K562 (cell line): ENCODE results near the gene MPST. TPM values are rescaled to one million over a fixed set of nuclear protein-coding genes. Genes with fewer than 3 reads are reported as not detected.

ENCODE experiments used
- ATAC-seq: fragments of 200-7000 bp; cut with Tn5 transposase; 3 replicates; pipeline ENCODE4 v1.9.1; 2020; ENCODE audit warnings: moderate library complexity
- BruUV-seq: library from RNA; stranded (reverse); fragments of 400-500 nt; replicated peaks from 2 replicates; lab custom pipeline; 2021; lab: Mats Ljungman, UMichigan
- CTCF ChIA-PET: fragments of 300-600 bp; formaldehyde crosslinking; extraction: SDS; loops from one replicate; lab custom pipeline; 2021; ENCODE audit warnings: low intra/inter-chr PET ratio; lab: Yijun Ruan, JAX
- POLR2A ChIA-PET: fragments of 300-600, 350-650 bp; sonication (Branson Sonifier 250); formaldehyde crosslinking; extraction: SDS; loops from one replicate; lab custom pipeline; 2021; ENCODE audit warnings: antibody characterized with exemption, inconsistent platforms; lab: Yijun Ruan, JAX
- DNase-seq, 4 experiments: peaks; one replicate each; pipeline versions ENCODE4 v3.0.0 to v3.0.0-alpha.2; 2011 to 2018; ENCODE audit warnings: low spot score in 3 of 4, mixed read lengths in 3 of 4; ENCODE audit errors: extremely low read depth in 1 of 4
- FAIRE-seq: peaks from 2 replicates; lab custom pipeline; 2011; peaks lifted over from hg19 to GRCh38; lab: Jason Lieb, UNC
- H2AFZ ChIP-seq: 2 replicates; pipeline ENCODE4 v1.6.0; 2011; ENCODE audit warnings: low read depth, low read length, control low read depth, inconsistent platforms
- H3K27ac ChIP-seq: fragments of 200-600 bp; 3 replicates; pipeline ENCODE4 v1.8.0; 2011; ENCODE audit warnings: low read depth, mild to moderate bottlenecking, control low read depth, inconsistent platforms, low read length, moderate library complexity, mixed read lengths; ENCODE audit errors: extremely low read depth
- H3K27me3 ChIP-seq, 2 experiments: fragments of 300-600 bp in 1 of 2; 2 replicates in 1 of 2; 3 replicates in 1 of 2; pipeline versions ENCODE4 v1.6.0 to v1.8.0; 2011; ENCODE audit warnings: inconsistent platforms in 2 of 2, low read length in 2 of 2, mild to moderate bottlenecking in 1 of 2, mixed read lengths in 1 of 2, moderate library complexity in 1 of 2; ENCODE audit not compliant: control insufficient read depth in 2 of 2, insufficient read depth in 2 of 2
- H3K36me3 ChIP-seq: fragments of 300-600 bp; 3 replicates; pipeline ENCODE4 v1.8.0; 2011; ENCODE audit warnings: mild to moderate bottlenecking, low read length, inconsistent platforms; ENCODE audit not compliant: control insufficient read depth, insufficient read depth
- H3K4me1 ChIP-seq, 2 experiments: fragments of 200-600 bp in 1 of 2; replicated peaks in 1 of 2; 2 replicates in 1 of 2; 3 replicates in 1 of 2; pipeline versions ENCODE4 v1.5.1 to v1.8.0; 2011; ENCODE audit warnings: inconsistent platforms in 2 of 2, low read length in 2 of 2, mild to moderate bottlenecking in 1 of 2, mixed read lengths in 1 of 2, moderate library complexity in 1 of 2; ENCODE audit not compliant: control insufficient read depth in 2 of 2, insufficient read depth in 2 of 2
- H3K4me2 ChIP-seq: 2 replicates; pipeline ENCODE4 v1.6.1; 2011; ENCODE audit warnings: low read length, control low read depth, inconsistent platforms, mixed read lengths; ENCODE audit not compliant: insufficient read depth
- H3K4me3 ChIP-seq: fragments of 200-600 bp; sonication (generic), shearing (Covaris generic); 2 replicates; pipeline ENCODE4 v1.5.1; 2016; ENCODE audit warnings: control low read depth, inconsistent platforms
- H3K79me2 ChIP-seq: fragments of 200-600 bp; 3 replicates; pipeline ENCODE4 v1.8.0; 2011; ENCODE audit warnings: low read length, inconsistent platforms; ENCODE audit not compliant: control insufficient read depth, insufficient read depth
- H3K9ac ChIP-seq, 2 experiments: 2 replicates each; pipeline versions ENCODE4 v1.6.0 to v1.6.1; 2011; ENCODE audit warnings: low read depth in 2 of 2, low read length in 2 of 2, control low read depth in 1 of 2, inconsistent platforms in 1 of 2, mild to moderate bottlenecking in 1 of 2, mixed read lengths in 1 of 2; ENCODE audit not compliant: insufficient read depth in 1 of 2
- H3K9me1 ChIP-seq: one replicate; pipeline ENCODE4 v1.6.0; 2011; ENCODE audit warnings: inconsistent platforms, mild to moderate bottlenecking, low read length, moderate library complexity; ENCODE audit not compliant: control insufficient read depth, insufficient read depth
- H3K9me3 ChIP-seq: replicated peaks from 2 replicates; pipeline ENCODE4 v1.5.1; 2011; ENCODE audit warnings: low read depth, low read length, inconsistent platforms; ENCODE audit not compliant: control insufficient read depth, insufficient read depth
- H4K20me1 ChIP-seq: replicated peaks from 2 replicates; pipeline ENCODE4 v1.6.1; 2011; ENCODE audit warnings: low read length, inconsistent platforms, mixed read lengths; ENCODE audit not compliant: control insufficient read depth, insufficient read depth
- CREM ChIP-seq: IDR thresholded peaks from 2 replicates; pipeline ENCODE4 v1.6.1; 2014; ENCODE audit warnings: antibody characterized with exemption, low read depth
- FOXK2 ChIP-seq, 2 experiments: fragments of 450-650 bp; IDR thresholded peaks in 1 of 2; conservative IDR thresholded peaks in 1 of 2; 2 replicates each; pipeline ENCODE4 v1.6.1; 2016; ENCODE audit warnings: low read depth in 2 of 2, mild to moderate bottlenecking in 1 of 2
- HNRNPLL ChIP-seq: fragments of 200-400 bp; formaldehyde crosslinking; IDR thresholded peaks from 2 replicates; pipeline ENCODE4 v1.6.1; 2017; ENCODE audit warnings: low read length, low read depth, mild to moderate bottlenecking; ENCODE audit not compliant: poor library complexity, severe bottlenecking
- PHF20 ChIP-seq: fragments of 450-650 bp; IDR thresholded peaks from 2 replicates; pipeline ENCODE4 v1.6.1; 2018; ENCODE audit not compliant: partially characterized antibody
- XRCC4 ChIP-seq: IDR thresholded peaks from one replicate; pipeline ENCODE4 v1.6.1; 2011; ENCODE audit not compliant: insufficient read depth, insufficient read length; ENCODE audit errors: extremely low read depth
- WGBS: fragments of 100-300 bp; shearing (Covaris generic); methylation state at CpG from one replicate; pipeline ENCODE4 v1.1.6; 2016; ENCODE audit warnings: low coverage, mixed read lengths; ENCODE audit not compliant: insufficient coverage; ENCODE audit errors: missing lambda C conversion rate; 5-methylcytosine and 5-hydroxymethylcytosine counted together
- in situ Hi-C: fragments of 300-500 bp; cut with MboI; formaldehyde crosslinking; loops from 4 replicates; pipeline ENCODE4 v1.15.0; 2018; ENCODE audit warnings: inconsistent platforms, mixed read lengths
- intact Hi-C: fragments of 100-400 bp; cut with micrococcal nuclease; formaldehyde crosslinking; loops from 2 replicates; pipeline ENCODE4 v1.14.2; 2022
- polyA plus RNA-seq, 8 experiments: library from polyadenylated mRNA; depleted of rRNA in 4 of 8; stranded (reverse) in 5 of 8; unstranded in 3 of 8; fragments of >200 nt; fragmentation: Nextera tagmentation in 2 of 8; fragmentation: Illumina TruSeq in 1 of 8; extraction: Ambion mirVana in 2 of 8; extraction: Trizol in 1 of 8; gene quantifications; 2 replicates each; pipeline versions ENCODE4 v1.2.1 to v1.2.3, GENCODE V29; 2011 to 2014; ENCODE audit warnings: inconsistent platforms in 1 of 8, missing spikeins in 1 of 8
- total RNA-seq, 7 experiments: library from RNA; depleted of rRNA in 6 of 7; stranded (reverse); fragments of >200 nt in 6 of 7; fragmentation: Illumina TruSeq in 2 of 7; extraction: Trizol in 2 of 7; gene quantifications; 2 replicates each; pipeline versions ENCODE4 v1.2.1 to v1.2.3, GENCODE V29; 2011 to 2021; ENCODE audit warnings: low replicate concordance in 1 of 7

MPST gene
- total and polyA plus RNA-seq, 9 of the 15 experiments (the other 6 are each of a cell fraction or from before 2014, with no cell fraction given) = 0.65 to 104 (median 24.3) TPM

DNA sequence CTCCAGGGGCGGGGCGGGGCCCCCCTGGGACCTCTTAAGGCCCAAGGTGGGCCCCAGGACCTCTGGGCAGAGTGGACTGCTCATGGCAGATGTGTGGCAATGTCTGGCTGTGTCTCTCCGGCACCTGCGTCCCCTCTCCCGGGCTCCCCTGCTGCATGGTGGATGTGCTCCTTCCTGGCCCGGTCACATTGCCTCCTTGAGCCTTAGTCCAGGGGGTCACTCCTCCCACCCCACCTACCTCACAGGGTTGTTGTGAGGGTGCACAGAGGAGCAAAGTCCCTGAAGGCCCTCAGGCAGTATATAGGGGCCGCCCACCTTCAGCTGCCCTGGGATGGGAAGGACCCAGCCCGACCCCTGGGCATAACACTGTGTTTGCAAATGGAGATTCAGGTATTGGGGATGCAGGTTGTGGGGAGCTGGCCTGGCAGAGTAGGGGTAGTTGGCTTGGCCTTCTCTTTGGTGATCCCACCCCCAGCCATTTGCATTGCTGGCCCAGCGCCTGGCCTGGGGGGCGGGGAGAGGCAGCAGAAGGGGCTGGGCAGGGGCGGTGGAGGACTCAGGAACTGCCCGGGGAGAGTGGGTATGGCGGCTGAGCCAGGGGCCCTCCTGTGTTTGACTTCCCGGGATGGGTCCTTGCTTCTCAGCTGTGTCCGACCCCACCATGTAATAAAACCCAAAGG, 43.3 kb downstream of the MPST start:
- ATAC-seq = no peak
- POLR2A ChIA-PET = interaction anchor here (0.6 kb wide), 1 partner anchor 12 kb away, joined by 3 read pairs; no protein-coding TSS in a partner anchor

More for the DNA sequence above, 43.3 kb downstream of the MPST start:
- Histone ChIP-seq H3K79me2 (no peaks in the 10 kb centered on the region), H3K9me3 (no peaks in the 10 kb centered on the region), H3K9me1 (no peaks in the 10 kb centered on the region), H3K36me3 (no peaks in the 10 kb centered on the region), H2AFZ (no peak overlapping the region), H3K4me1 (no peaks in the 10 kb centered on the region; a peak in 1 of 5 replicates), H3K27ac (no peak overlapping the region), H3K4me2 (no peak overlapping the region), H3K27me3 (peaks cover 4 to 68% of the 10 kb centered on the region in 2 experiments; a peak in 3 of 5 replicates), H3K4me3 (no peak overlapping the region), H4K20me1 (no peaks in the 10 kb centered on the region; the same call in 1 of the 2 replicates), H3K9ac (no peak overlapping the region)
- WGBS = 6% methylated on average over 5 of the region's 15 CpGs
- intact Hi-C loops (no loop called here), in situ Hi-C loops (no loop called here)
- CTCF ChIA-PET = no interaction called here
- FAIRE-seq = no peak
- DNase-seq = no peak
- no TSS peak for BruUV-seq
- TF ChIP-seq CREM (no peak), XRCC4 (no peak), PHF20 (no peak), HNRNPLL (no peak), FOXK2 (conservative IDR thresholded peaks at IDR 0.05 in 1 of 2, IDR thresholded peaks at IDR 0.05 in 1 of 2; ENCODE audit: low read depth in 2 of 2) (no peak)
